Colonic mucosa (tissue), 4 donors: ENCODE data around the gene CMTM1. TPM values are rescaled to one million over a fixed set of nuclear protein-coding genes. Genes with fewer than 3 reads are reported as not detected.
"Not testable (repeated sequence)": the region's sequence is repeated elsewhere in the genome, so short reads cannot be mapped to it uniquely, and the experiment has no call there.

Source experiments
- DNase-seq: peaks from one replicate; pipeline ENCODE4 v3.0.0-alpha.2; 2020
- H3K27ac ChIP-seq: fragments of 200-600 bp; one replicate; pipeline ENCODE4 v1.8.0; 2021
- H3K27me3 ChIP-seq: fragments of 200-600 bp; one replicate; pipeline ENCODE4 v1.8.0; 2021
- H3K36me3 ChIP-seq: fragments of 200-600 bp; one replicate; pipeline ENCODE4 v1.8.0; 2021
- H3K4me1 ChIP-seq: fragments of 200-600 bp; one replicate; pipeline ENCODE4 v1.8.0; 2021; ENCODE audit warnings: mild to moderate bottlenecking
- H3K4me3 ChIP-seq: fragments of 200-600 bp; one replicate; pipeline ENCODE4 v1.8.0; 2021
- H3K9ac ChIP-seq, 2 donors: one replicate each; pipeline ENCODE4 v1.7.0; 2013; ENCODE audit warnings: control low read depth in 2 of 2, low read depth in 2 of 2, low read length in 2 of 2
- H3K9me3 ChIP-seq: fragments of 200-600 bp; one replicate; pipeline ENCODE4 v1.8.0; 2021
- CTCF ChIP-seq: fragments of 200-600 bp; IDR thresholded peaks from one replicate; pipeline ENCODE4 v1.8.0; 2022; ENCODE audit warnings: antibody characterized with exemption, mild to moderate bottlenecking
- intact Hi-C: fragments of 100-400 bp; cut with DNase I; formaldehyde crosslinking; loops from one replicate; pipeline ENCODE4 v1.14.1; 2022
- total RNA-seq, 2 donors: library from RNA; stranded (reverse); fragmentation: NEBNext Ultra II Directional in 1 of 2; extraction: Animal tissue kit (Norgen Biotek cat#: 25700) in 1 of 2; gene quantifications; one replicate each; pipeline ENCODE4 v1.2.1, GENCODE V29; 2021
- donor health status: healthy.
- donor health status: DM: no; HTN: no; CAD: no.
- donor health status: DM: no; HTN: no; CAD: no.

The CMTM1 gene
- total RNA-seq, 2 donors from 2014 or later: 5.1 to 9.4 TPM

- no peak for DNase-seq
- Histone ChIP-seq H3K36me3 (no peaks in the 10 kb centered on the region), H3K27me3 (no peaks in the 10 kb centered on the region), H3K9me3 (no peaks in the 10 kb centered on the region), H3K9ac (no peak overlapping the region), H3K27ac (no peak overlapping the region), H3K4me1 (no peaks in the 10 kb centered on the region), H3K4me3 (no peak overlapping the region)
- intact Hi-C loops: no loop called here
- TF ChIP-seq CTCF: no peak
Measured at GRCh38 chr16:66560107-66560506, 6.1 kb upstream of the CMTM1 start.

- H3K9me3 ChIP-seq: no peaks in the 10 kb centered on the region
- no peaks in the 10 kb centered on the region for H3K36me3 ChIP-seq
- no peak for DNase-seq
- H3K9ac ChIP-seq: no peak overlapping the region
- no peak overlapping the region for H3K4me3 ChIP-seq
- H3K4me1 ChIP-seq: no peaks in the 10 kb centered on the region
- H3K27ac ChIP-seq: no peak overlapping the region
- no peak for TF ChIP-seq CTCF
- intact Hi-C loops: no loop called here
- H3K27me3 ChIP-seq: no peaks in the 10 kb centered on the region
Measured at GRCh38 chr16:66561381-66562080, 4.7 kb upstream of the CMTM1 start.

DNA sequence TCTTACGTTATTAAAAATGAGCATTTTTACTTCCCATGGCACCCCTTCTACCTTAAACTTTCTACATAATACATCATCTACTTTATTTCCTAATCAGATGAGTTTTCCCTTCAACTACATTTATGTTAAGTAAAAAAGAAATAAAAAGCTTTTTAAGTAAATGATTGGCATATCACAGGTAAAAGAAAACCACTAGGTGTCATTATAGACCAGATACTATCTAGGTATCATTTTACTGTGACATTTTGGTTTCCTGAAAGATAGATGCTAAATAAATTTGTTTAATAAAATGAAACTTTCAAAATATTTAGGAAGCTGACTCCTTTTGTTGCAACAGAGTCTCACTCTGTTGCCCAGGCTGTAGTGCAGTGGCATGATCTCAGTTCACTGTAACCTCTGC lies 3.8 kb upstream of the CMTM1 start:
- H3K9me3 ChIP-seq: no peaks in the 10 kb centered on the region
- intact Hi-C loops: no loop called here
- H3K4me1 ChIP-seq: no peaks in the 10 kb centered on the region
- H3K9ac ChIP-seq: no peak overlapping the region
- H3K27me3 ChIP-seq: no peaks in the 10 kb centered on the region
- H3K4me3 ChIP-seq: no peak overlapping the region
- no peak for TF ChIP-seq CTCF
- H3K27ac ChIP-seq: no peak overlapping the region
- no peak for DNase-seq
- no peaks in the 10 kb centered on the region for H3K36me3 ChIP-seq

GRCh38 chr16:66562986-66563385 lies 3.3 kb upstream of the CMTM1 start:
- H3K27me3 ChIP-seq: no peaks in the 10 kb centered on the region
- H3K9ac ChIP-seq: no peak overlapping the region
- DNase-seq: no peak
- no peak overlapping the region for H3K27ac ChIP-seq
- intact Hi-C loops: no loop called here
- no peaks in the 10 kb centered on the region for H3K36me3 ChIP-seq
- TF ChIP-seq CTCF: no peak
- no peak overlapping the region for H3K4me3 ChIP-seq
- no peaks in the 10 kb centered on the region for H3K9me3 ChIP-seq
- no peaks in the 10 kb centered on the region for H3K4me1 ChIP-seq

DNA sequence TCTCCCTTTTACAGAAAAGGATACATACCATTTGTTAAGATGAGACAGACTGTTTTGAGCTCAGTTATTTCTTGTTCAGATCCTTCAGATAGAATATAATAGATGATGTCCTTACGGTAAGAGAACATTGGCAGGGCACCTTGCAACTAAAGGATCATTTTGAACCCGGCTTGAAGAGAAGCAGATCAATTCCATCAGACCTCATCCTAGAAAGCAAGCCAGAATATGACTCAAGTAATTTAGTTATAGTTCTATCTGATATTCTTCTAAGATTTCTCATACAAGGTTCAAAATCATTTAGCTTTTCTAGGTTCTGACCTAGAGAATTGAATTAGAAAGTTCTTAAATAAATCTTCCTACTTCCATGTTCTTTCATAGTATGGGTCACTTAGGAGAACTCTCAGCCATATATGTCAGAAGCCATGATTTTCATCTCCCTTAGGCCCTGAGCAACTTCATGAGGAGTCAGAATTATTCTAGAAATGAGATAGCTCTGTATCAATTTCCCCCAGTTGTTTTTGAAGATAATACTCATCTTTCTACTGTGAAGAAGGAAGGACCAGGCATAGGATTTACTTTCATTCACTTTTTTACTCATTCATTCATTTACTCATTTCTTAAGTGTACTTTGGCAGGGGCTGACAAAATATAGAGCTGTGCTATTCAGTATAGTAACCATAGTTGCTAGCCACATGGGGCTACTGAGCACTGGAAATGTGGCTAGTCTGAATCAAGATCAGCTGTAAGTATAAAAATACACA lies 2.5 kb upstream of the CMTM1 start:
- Histone ChIP-seq H3K27me3 (no peaks in the 10 kb centered on the region), H3K4me3 (no peak overlapping the region), H3K9me3 (no peaks in the 10 kb centered on the region), H3K4me1 (no peaks in the 10 kb centered on the region), H3K9ac (no peak overlapping the region), H3K27ac (no peak overlapping the region), H3K36me3 (no peaks in the 10 kb centered on the region)
- no peak for TF ChIP-seq CTCF
- intact Hi-C loops: no loop called here
- DNase-seq: no peak

DNA sequence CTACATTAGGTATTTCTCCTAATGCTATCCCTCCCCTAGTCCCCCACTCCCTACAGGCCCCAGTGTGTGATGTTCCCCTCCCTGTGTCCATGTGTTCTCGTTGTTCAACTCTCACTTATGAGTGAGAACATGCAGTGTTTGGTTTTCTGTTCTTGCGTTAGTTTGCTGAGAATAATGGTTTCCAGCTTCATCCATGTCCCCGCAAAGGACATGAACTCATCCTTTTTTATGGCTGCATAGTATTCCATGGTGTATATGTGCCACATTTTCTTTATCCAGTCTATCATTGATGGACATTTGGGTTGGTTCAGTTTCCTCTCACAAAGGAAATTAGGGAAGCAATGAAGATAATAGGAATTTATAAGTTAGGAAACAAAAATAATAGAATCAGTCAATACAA lies 1.0 kb downstream of the CMTM1 start:
- H3K27me3 ChIP-seq, H3K27ac ChIP-seq, intact Hi-C loops, H3K4me1 ChIP-seq, H3K9me3 ChIP-seq, H3K9ac ChIP-seq, H3K4me3 ChIP-seq, DNase-seq, H3K36me3 ChIP-seq: not testable (repeated sequence)
